H9 (cell line): ENCODE measurements around the gene SPATA2L. TPM values are rescaled to one million over a fixed set of nuclear protein-coding genes. Genes with fewer than 3 reads are reported as not detected.
A peak's percentile ranks its signal among the peaks of the same experiment; 100 is the strongest.

ENCODE experiments used
- DNase-seq: peaks from one replicate; pipeline ENCODE4 v3.0.0-alpha.2; 2017
- H2AFZ ChIP-seq: one replicate; pipeline ENCODE4 v1.6.1; 2013; ENCODE audit warnings: mild to moderate bottlenecking, low read length, control low read depth, moderate library complexity
- H2AK5ac ChIP-seq: 2 replicates; pipeline ENCODE4 v1.6.1; 2013; ENCODE audit warnings: low read length, control low read depth, mixed read lengths; ENCODE audit not compliant: insufficient read length
- H2BK120ac ChIP-seq: one replicate; pipeline ENCODE4 v1.6.1; 2013; ENCODE audit warnings: low read depth, mild to moderate bottlenecking, low read length, control low read depth, inconsistent platforms; ENCODE audit not compliant: poor library complexity, severe bottlenecking
- H2BK12ac ChIP-seq: 2 replicates; pipeline ENCODE4 v1.6.1; 2013; ENCODE audit warnings: low read length, control low read depth, mixed read lengths, low read depth; ENCODE audit not compliant: insufficient read length
- H2BK15ac ChIP-seq: 2 replicates; pipeline ENCODE4 v1.6.1; 2013; ENCODE audit warnings: low read depth, low read length, control low read depth
- H2BK20ac ChIP-seq: one replicate; pipeline ENCODE4 v1.6.1; 2013; ENCODE audit warnings: low read depth, mild to moderate bottlenecking, low read length, control low read depth, inconsistent platforms; ENCODE audit not compliant: poor library complexity, severe bottlenecking
- H2BK5ac ChIP-seq: 2 replicates; pipeline ENCODE4 v1.6.1; 2013; ENCODE audit warnings: low read length, control low read depth, mixed read lengths; ENCODE audit not compliant: insufficient read length
- H3K14ac ChIP-seq: 2 replicates; pipeline ENCODE4 v1.6.1; 2013; ENCODE audit warnings: low read length, control low read depth; ENCODE audit not compliant: insufficient read depth
- H3K18ac ChIP-seq: 2 replicates; pipeline ENCODE4 v1.6.1; 2013; ENCODE audit warnings: low read depth, mild to moderate bottlenecking, mixed read lengths, low read length, control low read depth; ENCODE audit not compliant: insufficient read length
- H3K23ac ChIP-seq: 2 replicates; pipeline ENCODE4 v1.6.1; 2013; ENCODE audit warnings: low read length, control low read depth, mixed read lengths, low read depth; ENCODE audit not compliant: insufficient read length
- H3K23me2 ChIP-seq: 2 replicates; pipeline ENCODE4 v1.6.1; 2013; ENCODE audit warnings: low read depth, mild to moderate bottlenecking, mixed read lengths, low read length, control low read depth; ENCODE audit not compliant: insufficient read length, poor library complexity, severe bottlenecking
- H3K27ac ChIP-seq: 2 replicates; pipeline ENCODE4 v1.5.1; 2013; ENCODE audit warnings: low read length, control low read depth, mixed read lengths, low read depth; ENCODE audit not compliant: insufficient read length
- H3K27me3 ChIP-seq: 2 replicates; pipeline ENCODE4 v1.6.1; 2013; ENCODE audit warnings: low read length, control low read depth, inconsistent platforms; ENCODE audit not compliant: insufficient read depth
- H3K4ac ChIP-seq: 2 replicates; pipeline ENCODE4 v1.6.1; 2013; ENCODE audit warnings: low read depth, mild to moderate bottlenecking, control low read depth, inconsistent platforms, low read length, moderate library complexity
- H3K4me1 ChIP-seq: 2 replicates; pipeline ENCODE4 v1.6.1; 2013; ENCODE audit warnings: low read length, control low read depth, inconsistent platforms; ENCODE audit not compliant: insufficient read depth
- H3K4me2 ChIP-seq: 2 replicates; pipeline ENCODE4 v1.6.1; 2013; ENCODE audit warnings: low read length, control low read depth, mixed read lengths; ENCODE audit not compliant: insufficient read length, insufficient read depth
- H3K56ac ChIP-seq: 2 replicates; pipeline ENCODE4 v1.6.1; 2013; ENCODE audit warnings: low read depth, mild to moderate bottlenecking, mixed read lengths, low read length, control low read depth; ENCODE audit not compliant: insufficient read length
- H3K79me1 ChIP-seq: 2 replicates; pipeline ENCODE4 v1.6.1; 2013; ENCODE audit warnings: low read depth, mild to moderate bottlenecking, moderate library complexity, low read length, control low read depth, inconsistent platforms; ENCODE audit not compliant: insufficient read depth, poor library complexity, severe bottlenecking
- H3K79me2 ChIP-seq: 2 replicates; pipeline ENCODE4 v1.6.1; 2013; ENCODE audit warnings: low read length, control low read depth, inconsistent platforms; ENCODE audit not compliant: insufficient read depth
- H3K9ac ChIP-seq: 2 replicates; pipeline ENCODE4 v1.6.1; 2013; ENCODE audit warnings: low read length, control low read depth, mixed read lengths; ENCODE audit not compliant: insufficient read length; ENCODE audit errors: extremely low read depth
- H3K9me3 ChIP-seq: one replicate; pipeline ENCODE4 v1.6.1; 2013; ENCODE audit warnings: low read depth, low read length, inconsistent platforms; ENCODE audit not compliant: control insufficient read depth
- H3T11ph ChIP-seq: one replicate; pipeline ENCODE4 v1.6.1; 2013; ENCODE audit warnings: mild to moderate bottlenecking, low read length, control low read depth, inconsistent platforms
- H4K20me1 ChIP-seq: one replicate; pipeline ENCODE4 v1.6.1; 2013; ENCODE audit not compliant: control insufficient read depth, insufficient read length, insufficient read depth
- H4K5ac ChIP-seq: 2 replicates; pipeline ENCODE4 v1.6.1; 2013; ENCODE audit warnings: low read depth, mild to moderate bottlenecking, mixed read lengths, low read length, control low read depth; ENCODE audit not compliant: insufficient read length
- H4K8ac ChIP-seq: replicated peaks from 2 replicates; pipeline ENCODE4 v1.6.1; 2013; ENCODE audit warnings: low read length, control low read depth, mixed read lengths, low read depth; ENCODE audit not compliant: insufficient read length
- H4K91ac ChIP-seq: 2 replicates; pipeline ENCODE4 v1.6.1; 2013; ENCODE audit warnings: low read depth, mild to moderate bottlenecking, moderate library complexity, mixed read lengths, low read length, control low read depth; ENCODE audit not compliant: insufficient read length
- H3K27ac Mint-ChIP-seq, 3 experiments: 2 replicates in 2 of 3; 3 replicates in 1 of 3; pipeline ENCODE4 v1.8.0; 2020 to 2021; ENCODE audit warnings: mixed read lengths in 3 of 3, mild to moderate bottlenecking in 1 of 3, moderate library complexity in 1 of 3
- H3K27me3 Mint-ChIP-seq: 2 replicates; pipeline ENCODE4 v1.8.0; 2021; ENCODE audit warnings: low read depth, mild to moderate bottlenecking, moderate library complexity, mixed read lengths
- H3K36me3 Mint-ChIP-seq, 3 experiments: 2 replicates in 2 of 3; 3 replicates in 1 of 3; pipeline ENCODE4 v1.8.0; 2020 to 2021; ENCODE audit warnings: low read depth in 3 of 3, mixed read lengths in 3 of 3; ENCODE audit not compliant: insufficient read depth in 1 of 3
- H3K4me1 Mint-ChIP-seq, 2 experiments: 2 replicates each; pipeline ENCODE4 v1.8.0; 2020; ENCODE audit warnings: mixed read lengths in 2 of 2
- H3K4me3 Mint-ChIP-seq, 2 experiments: 2 replicates in 1 of 2; 3 replicates in 1 of 2; pipeline ENCODE4 v1.8.0; 2020 to 2021; ENCODE audit warnings: mild to moderate bottlenecking in 2 of 2, mixed read lengths in 2 of 2, moderate library complexity in 1 of 2
- H3K9me3 Mint-ChIP-seq, 2 experiments: 2 replicates in 1 of 2; 3 replicates in 1 of 2; pipeline ENCODE4 v1.8.0; 2020; ENCODE audit warnings: mild to moderate bottlenecking in 2 of 2, mixed read lengths in 2 of 2, moderate library complexity in 1 of 2
- CTCF ChIP-seq: fragments of 200-600 bp; sonication (generic); conservative IDR thresholded peaks from 3 replicates; pipeline ENCODE4 v1.8.0; 2021; ENCODE audit warnings: antibody characterized with exemption, mild to moderate bottlenecking
- WGBS: extraction: QIAGEN DNeasy Blood & Tissue Kit; methylation state at CpG from one replicate; pipeline ENCODE4 v1.1.7; 2013; ENCODE audit warnings: missing lambda C conversion rate, low lambda C conversion rate, mixed read lengths; ENCODE audit not compliant: insufficient read length; ENCODE audit errors: extremely low coverage; 5-methylcytosine and 5-hydroxymethylcytosine counted together
- total RNA-seq: library from RNA; stranded (reverse); gene quantifications from 2 replicates; pipeline ENCODE4 v1.2.1, GENCODE V29; 2021

The SPATA2L gene
- total RNA-seq, 1 experiment from 2014 or later: 27.1 TPM

- H4K8ac ChIP-seq: no peak overlapping the region
- H2AK5ac ChIP-seq: no peak overlapping the region
- no peak overlapping the region for H4K91ac ChIP-seq
- no peak for TF ChIP-seq CTCF
- no peaks in the 10 kb centered on the region for H3K79me2 ChIP-seq
- H3K14ac ChIP-seq: no peak overlapping the region
- H2BK20ac ChIP-seq: no peak overlapping the region
- Mint-ChIP-seq H3K36me3 (peaks cover 36 to 80% (median 76%) of the 10 kb centered on the region in 3 experiments; a peak in 6 of 7 replicates), H3K27ac (peak overlapping the region in 2 of 3 experiments; percentile 34 to 55; a peak in 2 of 7 replicates), H3K4me1 (peaks cover 9 to 19% of the 10 kb centered on the region in 2 experiments), H3K27me3 (no peaks in the 10 kb centered on the region; the same call in 1 of the 2 replicates), H3K4me3 (no peak overlapping the region), H3K9me3 (no peaks in the 10 kb centered on the region; a peak in 1 of 5 replicates)
- no peak for DNase-seq
- H2BK5ac ChIP-seq: no peak overlapping the region
- H4K20me1 ChIP-seq: no peaks in the 10 kb centered on the region
- H3K23ac ChIP-seq: no peak overlapping the region
- H3K9ac ChIP-seq: no peak overlapping the region
- no peaks in the 10 kb centered on the region for H3K79me1 ChIP-seq
- H3K23me2 ChIP-seq: no peaks in the 10 kb centered on the region
- no peaks in the 10 kb centered on the region for H3K4me1 ChIP-seq
- H3T11ph ChIP-seq: no peak overlapping the region
- H4K5ac ChIP-seq: no peak overlapping the region
- WGBS: no CpG with 5 or more reads among the region's 24 CpGs
- H3K18ac ChIP-seq: no peak overlapping the region
- no peaks in the 10 kb centered on the region for H3K9me3 ChIP-seq
- no peak overlapping the region for H2BK120ac ChIP-seq
- H3K27me3 ChIP-seq: no peaks in the 10 kb centered on the region
- no peak overlapping the region for H2BK12ac ChIP-seq
- no peak overlapping the region for H3K27ac ChIP-seq
- H3K4me2 ChIP-seq: no peak overlapping the region
- H3K56ac ChIP-seq: no peak overlapping the region
- no peak overlapping the region for H2AFZ ChIP-seq
- no peak overlapping the region for H3K4ac ChIP-seq
- H2BK15ac ChIP-seq: no peak overlapping the region
These were observed 30.8 kb upstream of the SPATA2L start for GRCh38 chr16:89732142-89732917.
